SK-N-MC (cell line): ENCODE results near the gene XKR7.

Experiments used
- EZH2 ChIP-seq: fragments of 200-600 bp; sonication (generic); IDR thresholded peaks from one replicate; pipeline ENCODE4 v1.6.1; 2017; ENCODE audit warnings: antibody characterized with exemption
- FOXP2 ChIP-seq: optimal IDR thresholded peaks from 2 replicates; pipeline ENCODE3; 2011; ENCODE audit warnings: mild to moderate bottlenecking, moderate library complexity; ENCODE audit not compliant: insufficient read depth; ENCODE audit errors: extremely low read length, control extremely low read depth

GRCh38 chr20:31984981-31985471, 17.1 kb downstream of the XKR7 start:
- TF ChIP-seq EZH2 (no peak), FOXP2 (no peak)
